ENCODE data around the gene ZCCHC9.
"Not testable (repeated sequence)": the region's sequence is repeated elsewhere in the genome, so short reads cannot be mapped to it uniquely, and the experiment has no call there.

ZCCHC9 gene

DNA sequence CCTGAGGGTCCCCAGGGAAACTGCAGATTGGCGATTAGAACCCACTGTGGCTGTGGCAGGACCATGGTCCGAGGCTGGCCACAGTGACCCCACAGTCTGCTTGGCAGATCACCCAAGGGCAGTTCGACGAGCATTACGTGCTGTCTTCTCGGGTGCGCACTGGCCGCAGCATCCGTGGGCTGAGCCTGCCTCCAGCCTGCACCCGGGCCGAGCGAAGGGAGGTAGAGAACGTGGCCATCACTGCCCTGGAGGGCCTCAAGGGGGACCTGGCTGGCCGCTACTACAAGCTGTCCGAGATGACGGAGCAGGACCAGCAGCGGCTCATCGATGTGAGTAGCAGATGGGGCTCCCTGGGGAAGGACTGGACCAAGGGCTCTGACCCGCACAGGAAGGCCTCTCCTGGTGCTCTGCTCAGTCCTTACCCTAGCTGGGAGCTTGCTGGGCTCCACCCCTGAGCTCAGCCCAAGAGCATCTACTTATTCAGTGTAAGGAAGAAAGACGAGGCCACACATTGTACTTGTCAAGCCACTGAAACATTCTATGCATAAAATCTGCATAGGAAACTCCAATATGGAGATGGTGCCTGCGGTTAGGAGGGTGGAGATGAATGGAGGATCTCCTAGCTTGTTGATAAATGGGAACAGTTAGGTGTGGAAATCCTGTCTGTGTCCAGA, 46.4 kb upstream of the ZCCHC9 start:
- no peak overlapping the region for H3K9ac ChIP-seq
- H3K4me3 ChIP-seq (IDR thresholded peaks at IDR 0.05; ENCODE audit: insufficient read depth, low read depth, low read length), result no peak overlapping the region
- H2AFZ ChIP-seq (ENCODE audit: low read depth), result no peak overlapping the region
- H3K27ac ChIP-seq, result no peak overlapping the region
- TF ChIP-seq CTCF (conservative IDR thresholded peaks at IDR 0.05; ENCODE audit: low read depth, low read length), result no peak
- no peak overlapping the region for H3K4me2 ChIP-seq
- H3K36me3 ChIP-seq (ENCODE audit: insufficient read depth), result no peaks in the 10 kb centered on the region
- H3K27me3 ChIP-seq (ENCODE audit: insufficient read depth, low read depth), result no peaks in the 10 kb centered on the region
- H3K79me2 ChIP-seq (ENCODE audit: insufficient read depth, low read depth), result no peaks in the 10 kb centered on the region
- no peaks in the 10 kb centered on the region for H3K4me1 ChIP-seq (ENCODE audit: low read depth, poor library complexity, severe bottlenecking)
- no peaks in the 10 kb centered on the region for H4K20me1 ChIP-seq (ENCODE audit: insufficient read depth)

- Histone ChIP-seq H3K36me3 (ENCODE audit: insufficient read depth) (no peaks in the 10 kb centered on the region), H3K27me3 (ENCODE audit: insufficient read depth, low read depth) (no peaks in the 10 kb centered on the region), H3K9ac (no peak overlapping the region), H4K20me1 (ENCODE audit: insufficient read depth) (no peaks in the 10 kb centered on the region), H3K4me1 (ENCODE audit: low read depth, poor library complexity, severe bottlenecking) (no peaks in the 10 kb centered on the region), H3K79me2 (ENCODE audit: insufficient read depth, low read depth) (no peaks in the 10 kb centered on the region), H3K27ac (no peak overlapping the region), H3K4me2 (no peak overlapping the region), H2AFZ (ENCODE audit: low read depth) (no peak overlapping the region), H3K4me3 (IDR thresholded peaks at IDR 0.05; ENCODE audit: insufficient read depth, low read depth, low read length) (no peak overlapping the region)
- no peak for TF ChIP-seq CTCF (conservative IDR thresholded peaks at IDR 0.05; ENCODE audit: low read depth, low read length)
These were observed 44.6 kb upstream of the ZCCHC9 start for GRCh38 chr5:81256766-81257165.

- not testable (repeated sequence) for H4K20me1 ChIP-seq (ENCODE audit: insufficient read depth); H3K4me1 ChIP-seq (ENCODE audit: low read depth, poor library complexity, severe bottlenecking); H3K4me3 ChIP-seq (IDR thresholded peaks at IDR 0.05; ENCODE audit: insufficient read depth, low read depth, low read length); H3K27ac ChIP-seq; H2AFZ ChIP-seq (ENCODE audit: low read depth); H3K36me3 ChIP-seq (ENCODE audit: insufficient read depth); H3K9ac ChIP-seq; H3K79me2 ChIP-seq (ENCODE audit: insufficient read depth, low read depth); H3K27me3 ChIP-seq (ENCODE audit: insufficient read depth, low read depth); H3K4me2 ChIP-seq
These were observed 38.6 kb upstream of the ZCCHC9 start for GRCh38 chr5:81262796-81263195.

GRCh38 chr5:81265101-81265500, 36.3 kb upstream of the ZCCHC9 start:
- no peak for TF ChIP-seq CTCF (conservative IDR thresholded peaks at IDR 0.05; ENCODE audit: low read depth, low read length)
- Histone ChIP-seq H3K4me1 (ENCODE audit: low read depth, poor library complexity, severe bottlenecking) (no peaks in the 10 kb centered on the region), H2AFZ (ENCODE audit: low read depth) (no peak overlapping the region), H3K4me3 (IDR thresholded peaks at IDR 0.05; ENCODE audit: insufficient read depth, low read depth, low read length) (no peak overlapping the region), H4K20me1 (ENCODE audit: insufficient read depth) (no peaks in the 10 kb centered on the region), H3K36me3 (ENCODE audit: insufficient read depth) (no peaks in the 10 kb centered on the region), H3K9ac (no peak overlapping the region), H3K27me3 (ENCODE audit: insufficient read depth, low read depth) (no peaks in the 10 kb centered on the region), H3K4me2 (no peak overlapping the region), H3K79me2 (ENCODE audit: insufficient read depth, low read depth) (no peaks in the 10 kb centered on the region), H3K27ac (no peak overlapping the region)

GRCh38 chr5:81268521-81269196, 32.7 kb upstream of the ZCCHC9 start:
- no peak for TF ChIP-seq CTCF (conservative IDR thresholded peaks at IDR 0.05; ENCODE audit: low read depth, low read length)
- no peak overlapping the region for H2AFZ ChIP-seq (ENCODE audit: low read depth)
- H3K36me3 ChIP-seq (ENCODE audit: insufficient read depth), result no peaks in the 10 kb centered on the region
- no peak overlapping the region for H3K4me2 ChIP-seq
- H3K9ac ChIP-seq, result no peak overlapping the region
- no peak overlapping the region for H3K27ac ChIP-seq
- H3K4me3 ChIP-seq (IDR thresholded peaks at IDR 0.05; ENCODE audit: insufficient read depth, low read depth, low read length), result no peak overlapping the region
- H3K4me1 ChIP-seq (ENCODE audit: low read depth, poor library complexity, severe bottlenecking), result no peaks in the 10 kb centered on the region
- no peaks in the 10 kb centered on the region; the same call in 1 of the 2 replicates for H3K79me2 ChIP-seq (ENCODE audit: insufficient read depth, low read depth)
- H4K20me1 ChIP-seq (ENCODE audit: insufficient read depth), result no peaks in the 10 kb centered on the region
- H3K27me3 ChIP-seq (ENCODE audit: insufficient read depth, low read depth), result no peaks in the 10 kb centered on the region

Measured in KMS-11 (cell line).